Suprapubic skin (tissue), 4 donors: ENCODE measurements around the gene ERAL1. TPM values are rescaled to one million over a fixed set of nuclear protein-coding genes. Genes with fewer than 3 reads are reported as not detected.
"Not testable (repeated sequence)": the region's sequence is repeated elsewhere in the genome, so short reads cannot be mapped to it uniquely, and the experiment has no call there.

Source experiments
- DNase-seq, 2 donors: peaks; one replicate each; pipeline ENCODE4 v3.0.0-alpha.2; 2019; ENCODE audit warnings: low spot score in 2 of 2
- H3K27ac ChIP-seq: fragments of 200-600 bp; sonication (generic); one replicate; pipeline ENCODE4 v1.5.1; 2019
- H3K27me3 ChIP-seq: fragments of 200-600 bp; sonication (generic); one replicate; pipeline ENCODE4 v1.5.1; 2019
- H3K36me3 ChIP-seq: fragments of 200-600 bp; sonication (generic); one replicate; pipeline ENCODE4 v1.5.1; 2019
- H3K4me1 ChIP-seq: fragments of 200-600 bp; sonication (generic); one replicate; pipeline ENCODE4 v1.5.1; 2019
- H3K4me3 ChIP-seq: fragments of 200-600 bp; sonication (generic); one replicate; pipeline ENCODE4 v1.5.1; 2019; ENCODE audit warnings: mild to moderate bottlenecking
- H3K9me3 ChIP-seq: fragments of 200-600 bp; sonication (generic); one replicate; pipeline ENCODE4 v1.5.1; 2019
- CTCF ChIP-seq, 2 donors: fragments of 200-600 bp in 1 of 2; fragments of 450-650 bp in 1 of 2; sonication (generic) in 1 of 2; IDR thresholded peaks; one replicate each; pipeline ENCODE4 v1.5.1; 2016 to 2019; ENCODE audit warnings: antibody characterized with exemption in 2 of 2, mild to moderate bottlenecking in 1 of 2, moderate library complexity in 1 of 2
- EP300 ChIP-seq: sonication (generic); formaldehyde crosslinking; IDR thresholded peaks from one replicate; pipeline ENCODE4 v1.6.1; 2017; ENCODE audit warnings: antibody characterized with exemption
- POLR2A ChIP-seq, 2 donors: fragments of 450-650 bp; IDR thresholded peaks; one replicate each; pipeline ENCODE4 v1.6.1; 2017; ENCODE audit warnings: antibody characterized with exemption in 2 of 2, mild to moderate bottlenecking in 2 of 2, moderate library complexity in 2 of 2
- POLR2AphosphoS5 ChIP-seq, 3 donors: sonication (generic); formaldehyde crosslinking; IDR thresholded peaks; one replicate each; pipeline ENCODE4 v1.6.1; 2017; ENCODE audit warnings: antibody characterized with exemption in 3 of 3
- WGBS: methylation state at CpG from one replicate; pipeline ENCODE4 v1.1.5; 2018; 5-methylcytosine and 5-hydroxymethylcytosine counted together
- total RNA-seq, 4 donors: library from RNA; depleted of rRNA; stranded (reverse); fragments of >200 nt; gene quantifications; one replicate each; pipeline ENCODE4 v1.1.0, GENCODE V29; 2016

Gene ERAL1
- total RNA-seq, 4 donors from 2014 or later: 42.2 to 61.4 (median 45.0) TPM

GRCh38 chr17:28885951-28886350, 31.1 kb downstream of the ERAL1 start:
- no CpG with 5 or more reads among the region's 10 CpGs for WGBS
- H3K4me1 ChIP-seq: peaks cover 5% of the 10 kb centered on the region
- H3K9me3 ChIP-seq: no peaks in the 10 kb centered on the region
- H3K27me3 ChIP-seq: no peaks in the 10 kb centered on the region
- no peak for TF ChIP-seq CTCF (IDR thresholded peaks at IDR 0.05)
- H3K4me3 ChIP-seq: no peak overlapping the region
- peaks cover 59% of the 10 kb centered on the region for H3K36me3 ChIP-seq
- H3K27ac ChIP-seq: no peak overlapping the region
- DNase-seq: no peak

- peaks cover 39% of the 10 kb centered on the region for H3K36me3 ChIP-seq
Observed at GRCh38 chr17:28887871-28888471, 33.2 kb downstream of the ERAL1 start.

GRCh38 chr17:28888832-28889231, 34.0 kb downstream of the ERAL1 start:
- Histone ChIP-seq H3K27ac (no peak overlapping the region), H3K4me1 (peaks cover 19% of the 10 kb centered on the region), H3K4me3 (no peak overlapping the region), H3K9me3 (no peaks in the 10 kb centered on the region), H3K27me3 (no peaks in the 10 kb centered on the region), H3K36me3 (peaks cover 30% of the 10 kb centered on the region)
- TF ChIP-seq EP300 (no peak), POLR2A (IDR thresholded peaks at IDR 0.05) (no peak), POLR2AphosphoS5 (IDR thresholded peaks at IDR 0.05) (no peak), CTCF (IDR thresholded peaks at IDR 0.05) (no peak)
- no peak for DNase-seq
- 89% methylated on average over 7 of the region's 7 CpGs for WGBS

More at GRCh38 chr17:28887871-28888471, 33.2 kb downstream of the ERAL1 start:
- no peak overlapping the region for H3K27ac ChIP-seq
- H3K27me3 ChIP-seq: no peaks in the 10 kb centered on the region
- DNase-seq: no peak
- H3K4me3 ChIP-seq: no peak overlapping the region
- H3K4me1 ChIP-seq: peaks cover 10% of the 10 kb centered on the region
- no peaks in the 10 kb centered on the region for H3K9me3 ChIP-seq
- TF ChIP-seq POLR2AphosphoS5 (IDR thresholded peaks at IDR 0.05): no peak
- TF ChIP-seq EP300: no peak
- no peak for TF ChIP-seq CTCF (IDR thresholded peaks at IDR 0.05)
- TF ChIP-seq POLR2A (IDR thresholded peaks at IDR 0.05): no peak
- 88% methylated on average over 9 of the region's 12 CpGs for WGBS

GRCh38 chr17:28889996-28890395, 35.2 kb downstream of the ERAL1 start:
- peaks cover 19% of the 10 kb centered on the region for H3K36me3 ChIP-seq
- TF ChIP-seq EP300 (no peak), POLR2AphosphoS5 (IDR thresholded peaks at IDR 0.05) (no peak), POLR2A (IDR thresholded peaks at IDR 0.05) (no peak)
- no peaks in the 10 kb centered on the region for H3K27me3 ChIP-seq
- H3K4me1 ChIP-seq: peaks cover 24% of the 10 kb centered on the region
- 75% methylated on average over 5 of the region's 5 CpGs for WGBS
- H3K4me3 ChIP-seq: no peak overlapping the region
- H3K27ac ChIP-seq: no peak overlapping the region
- no peak for DNase-seq
- H3K9me3 ChIP-seq: no peaks in the 10 kb centered on the region

GRCh38 chr17:28891201-28891600, 36.4 kb downstream of the ERAL1 start:
- no peak overlapping the region for H3K27ac ChIP-seq
- no peaks in the 10 kb centered on the region for H3K9me3 ChIP-seq
- TF ChIP-seq EP300 (no peak), CTCF (IDR thresholded peaks at IDR 0.05) (no peak), POLR2A (IDR thresholded peaks at IDR 0.05) (no peak), POLR2AphosphoS5 (IDR thresholded peaks at IDR 0.05) (no peak)
- no peaks in the 10 kb centered on the region for H3K27me3 ChIP-seq
- peaks cover 8% of the 10 kb centered on the region for H3K36me3 ChIP-seq
- H3K4me3 ChIP-seq: no peak overlapping the region
- DNase-seq: no peak
- WGBS: 93% methylated on average over 1 of the region's 1 CpG
- peaks cover 34% of the 10 kb centered on the region for H3K4me1 ChIP-seq

- Histone ChIP-seq H3K4me3 (no peak overlapping the region), H3K9me3 (no peaks in the 10 kb centered on the region), H3K27me3 (no peaks in the 10 kb centered on the region), H3K4me1 (peaks cover 40% of the 10 kb centered on the region), H3K36me3 (no peaks in the 10 kb centered on the region), H3K27ac (no peak overlapping the region)
- TF ChIP-seq EP300 (no peak), POLR2AphosphoS5 (IDR thresholded peaks at IDR 0.05) (no peak), POLR2A (IDR thresholded peaks at IDR 0.05) (no peak), CTCF (IDR thresholded peaks at IDR 0.05) (no peak)
- no peak for DNase-seq
- 89% methylated on average over 4 of the region's 4 CpGs for WGBS
Observed at GRCh38 chr17:28892024-28892423, 37.2 kb downstream of the ERAL1 start.

GRCh38 chr17:28893248-28894183, 38.7 kb downstream of the ERAL1 start:
- 54% methylated on average over 16 of the region's 16 CpGs for WGBS
- not testable (repeated sequence) for H3K27me3 ChIP-seq, DNase-seq, H3K36me3 ChIP-seq, H3K9me3 ChIP-seq, H3K4me3 ChIP-seq
- Histone ChIP-seq H3K4me1 (peaks cover 50% of the 10 kb centered on the region), H3K27ac (peak overlapping the region; percentile 78)
